ENCODE measurements around the gene UBE3B.

UBE3B gene

GRCh38 chr12:109538191-109538863 is 60.9 kb downstream of the UBE3B start:
- Mint-ChIP-seq H3K4me1 (no peaks in the 10 kb centered on the region), H3K9me3 (no peaks in the 10 kb centered on the region), H3K27me3 (no peaks in the 10 kb centered on the region), H3K27ac (no peak overlapping the region), H3K4me3 (no peak overlapping the region), H3K36me3 (peaks cover 25% of the 10 kb centered on the region)
- ATAC-seq: no peak

- Mint-ChIP-seq H3K27ac (no peak overlapping the region), H3K27me3 (no peaks in the 10 kb centered on the region), H3K4me3 (no peak overlapping the region)
Observed at GRCh38 chr12:109539508-109539907, 62.1 kb downstream of the UBE3B start.

GRCh38 chr12:109540526-109541412 is 63.3 kb downstream of the UBE3B start:
- H3K4me3 Mint-ChIP-seq: no peak overlapping the region
- no peak overlapping the region for H3K27ac Mint-ChIP-seq
- peaks cover 13% of the 10 kb centered on the region for H3K36me3 Mint-ChIP-seq
- no peaks in the 10 kb centered on the region for H3K4me1 Mint-ChIP-seq
- H3K27me3 Mint-ChIP-seq: peaks cover 1% of the 10 kb centered on the region
- no peak for ATAC-seq
- H3K9me3 Mint-ChIP-seq: no peaks in the 10 kb centered on the region

More at GRCh38 chr12:109539508-109539907, 62.1 kb downstream of the UBE3B start:
- Mint-ChIP-seq H3K4me1 (no peaks in the 10 kb centered on the region), H3K36me3 (peaks cover 19% of the 10 kb centered on the region), H3K9me3 (no peaks in the 10 kb centered on the region)
- no peak for ATAC-seq

- ATAC-seq: no peak
- Mint-ChIP-seq H3K4me3 (no peak overlapping the region), H3K27me3 (peaks cover 7% of the 10 kb centered on the region), H3K27ac (no peak overlapping the region), H3K9me3 (no peaks in the 10 kb centered on the region), H3K4me1 (no peaks in the 10 kb centered on the region), H3K36me3 (peaks cover 10% of the 10 kb centered on the region)
Observed at GRCh38 chr12:109541413-109541726, 63.9 kb downstream of the UBE3B start.

- Mint-ChIP-seq H3K27me3 (peaks cover 14% of the 10 kb centered on the region), H3K27ac (no peak overlapping the region)
Observed at GRCh38 chr12:109542014-109542413, 64.6 kb downstream of the UBE3B start.

GRCh38 chr12:109542876-109543275 is 65.4 kb downstream of the UBE3B start:
- Mint-ChIP-seq H3K27me3 (peaks cover 22% of the 10 kb centered on the region), H3K27ac (no peak overlapping the region), H3K36me3 (peaks cover 5% of the 10 kb centered on the region), H3K9me3 (no peaks in the 10 kb centered on the region), H3K4me1 (no peaks in the 10 kb centered on the region), H3K4me3 (no peak overlapping the region)
- ATAC-seq: no peak

More at GRCh38 chr12:109542014-109542413, 64.6 kb downstream of the UBE3B start:
- Mint-ChIP-seq H3K4me3 (no peak overlapping the region), H3K36me3 (peaks cover 5% of the 10 kb centered on the region), H3K9me3 (no peaks in the 10 kb centered on the region), H3K4me1 (no peaks in the 10 kb centered on the region)
- ATAC-seq: no peak

- Mint-ChIP-seq H3K27me3 (peaks cover 33% of the 10 kb centered on the region), H3K36me3 (no peaks in the 10 kb centered on the region), H3K9me3 (no peaks in the 10 kb centered on the region), H3K4me3 (no peak overlapping the region), H3K4me1 (no peaks in the 10 kb centered on the region), H3K27ac (no peak overlapping the region)
- no peak for ATAC-seq
Observed at GRCh38 chr12:109544955-109545531, 67.6 kb downstream of the UBE3B start.

GRCh38 chr12:109545826-109546225 is 68.4 kb downstream of the UBE3B start:
- H3K27me3 Mint-ChIP-seq: peaks cover 41% of the 10 kb centered on the region
- H3K4me1 Mint-ChIP-seq: no peaks in the 10 kb centered on the region
- H3K9me3 Mint-ChIP-seq: no peaks in the 10 kb centered on the region
- no peak for ATAC-seq
- H3K4me3 Mint-ChIP-seq: no peak overlapping the region
- H3K36me3 Mint-ChIP-seq: no peaks in the 10 kb centered on the region
- no peak overlapping the region for H3K27ac Mint-ChIP-seq

GRCh38 chr12:109547286-109547685 is 69.9 kb downstream of the UBE3B start:
- H3K9me3 Mint-ChIP-seq: no peaks in the 10 kb centered on the region
- H3K4me1 Mint-ChIP-seq: no peaks in the 10 kb centered on the region
- no peak overlapping the region for H3K4me3 Mint-ChIP-seq
- H3K27ac Mint-ChIP-seq: no peak overlapping the region
- H3K27me3 Mint-ChIP-seq: peaks cover 45% of the 10 kb centered on the region
- H3K36me3 Mint-ChIP-seq: no peaks in the 10 kb centered on the region
- ATAC-seq: no peak

GRCh38 chr12:109548258-109548657 is 70.8 kb downstream of the UBE3B start:
- no peak for ATAC-seq
- H3K36me3 Mint-ChIP-seq: no peaks in the 10 kb centered on the region
- H3K4me1 Mint-ChIP-seq: no peaks in the 10 kb centered on the region
- H3K9me3 Mint-ChIP-seq: no peaks in the 10 kb centered on the region
- H3K27ac Mint-ChIP-seq: no peak overlapping the region
- no peak overlapping the region for H3K4me3 Mint-ChIP-seq
- H3K27me3 Mint-ChIP-seq: peaks cover 45% of the 10 kb centered on the region

GRCh38 chr12:109549613-109550270 is 72.3 kb downstream of the UBE3B start:
- ATAC-seq: no peak
- Mint-ChIP-seq H3K4me1 (no peaks in the 10 kb centered on the region), H3K9me3 (no peaks in the 10 kb centered on the region), H3K4me3 (no peak overlapping the region), H3K27ac (no peak overlapping the region), H3K36me3 (no peaks in the 10 kb centered on the region), H3K27me3 (peaks cover 45% of the 10 kb centered on the region)

- H3K36me3 Mint-ChIP-seq: no peaks in the 10 kb centered on the region
- no peak overlapping the region for H3K27ac Mint-ChIP-seq
- no peaks in the 10 kb centered on the region for H3K4me1 Mint-ChIP-seq
- peaks cover 45% of the 10 kb centered on the region for H3K27me3 Mint-ChIP-seq
- ATAC-seq: no peak
- no peak overlapping the region for H3K4me3 Mint-ChIP-seq
- H3K9me3 Mint-ChIP-seq: no peaks in the 10 kb centered on the region
Observed at GRCh38 chr12:109550281-109550680, 72.8 kb downstream of the UBE3B start.

- no peaks in the 10 kb centered on the region for H3K9me3 Mint-ChIP-seq
- H3K27me3 Mint-ChIP-seq: peaks cover 40% of the 10 kb centered on the region
- H3K36me3 Mint-ChIP-seq: no peaks in the 10 kb centered on the region
Observed at GRCh38 chr12:109551108-109551507, 73.7 kb downstream of the UBE3B start.

GRCh38 chr12:109552971-109553370 is 75.5 kb downstream of the UBE3B start:
- no peaks in the 10 kb centered on the region for H3K4me1 Mint-ChIP-seq
- no peaks in the 10 kb centered on the region for H3K36me3 Mint-ChIP-seq
- H3K4me3 Mint-ChIP-seq: no peak overlapping the region
- H3K27ac Mint-ChIP-seq: no peak overlapping the region
- H3K27me3 Mint-ChIP-seq: peaks cover 21% of the 10 kb centered on the region
- no peak for ATAC-seq
- H3K9me3 Mint-ChIP-seq: no peaks in the 10 kb centered on the region

More at GRCh38 chr12:109551108-109551507, 73.7 kb downstream of the UBE3B start:
- H3K27ac Mint-ChIP-seq: no peak overlapping the region
- H3K4me3 Mint-ChIP-seq: no peak overlapping the region
- ATAC-seq: no peak
- H3K4me1 Mint-ChIP-seq: no peaks in the 10 kb centered on the region

- no peak for ATAC-seq
- Mint-ChIP-seq H3K36me3 (peaks cover under 1% of the 10 kb centered on the region), H3K4me1 (no peaks in the 10 kb centered on the region), H3K9me3 (no peaks in the 10 kb centered on the region), H3K27ac (no peak overlapping the region), H3K4me3 (no peak overlapping the region), H3K27me3 (peaks cover 16% of the 10 kb centered on the region)
Observed at GRCh38 chr12:109553483-109553882, 76.0 kb downstream of the UBE3B start.
